ENCODE measurements around the gene MECR.
A peak's percentile ranks its signal among the peaks of the same experiment; 100 is the strongest.

The MECR gene

DNA sequence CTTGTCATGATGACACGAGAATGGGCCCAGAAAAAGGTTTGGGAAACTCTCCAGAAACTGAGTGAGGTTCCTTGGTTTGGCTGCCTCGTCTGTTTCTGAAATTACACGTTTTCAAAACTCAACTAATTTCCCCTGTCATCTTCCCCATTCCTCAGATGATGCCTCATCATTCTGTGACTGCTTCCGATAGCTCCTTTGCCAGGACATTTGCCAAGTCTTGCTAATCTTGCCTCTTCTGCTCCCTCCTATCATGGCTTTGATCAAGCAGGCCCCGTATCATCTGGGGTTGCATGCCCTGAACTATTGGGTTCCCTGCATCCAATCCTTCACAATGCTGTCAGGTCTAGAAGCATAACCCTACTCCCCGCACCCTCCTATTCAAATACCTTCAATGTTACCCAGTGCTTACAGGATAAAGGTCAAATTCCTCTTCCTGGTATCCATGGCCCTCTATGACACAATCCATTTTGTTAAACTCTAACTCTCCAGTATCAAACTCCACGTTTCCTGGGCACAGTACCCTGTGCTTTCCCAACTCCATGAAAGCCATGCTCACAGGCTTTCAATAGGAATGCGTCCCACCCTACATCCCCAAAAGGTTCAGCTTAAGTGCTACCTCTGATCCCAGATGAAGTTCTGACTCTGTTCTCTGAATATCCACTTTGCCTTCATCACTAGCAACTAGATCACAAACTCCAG lies 84.8 kb downstream of the MECR start:
- H3K9ac ChIP-seq, result no peak overlapping the region
- peaks cover 2% of the 10 kb centered on the region for H3K79me2 ChIP-seq
- H2AFZ ChIP-seq, result no peak overlapping the region
- H3K4me1 ChIP-seq, result peaks cover 13% of the 10 kb centered on the region
- H3K27ac ChIP-seq, result peak overlapping the region; percentile 94
- no peaks in the 10 kb centered on the region for H3K9me3 ChIP-seq (ENCODE audit: control insufficient read depth, low read length)
- no peaks in the 10 kb centered on the region for H3K27me3 ChIP-seq (ENCODE audit: control insufficient read depth, insufficient read depth, low read length)
- TF ChIP-seq, protein P1, sequence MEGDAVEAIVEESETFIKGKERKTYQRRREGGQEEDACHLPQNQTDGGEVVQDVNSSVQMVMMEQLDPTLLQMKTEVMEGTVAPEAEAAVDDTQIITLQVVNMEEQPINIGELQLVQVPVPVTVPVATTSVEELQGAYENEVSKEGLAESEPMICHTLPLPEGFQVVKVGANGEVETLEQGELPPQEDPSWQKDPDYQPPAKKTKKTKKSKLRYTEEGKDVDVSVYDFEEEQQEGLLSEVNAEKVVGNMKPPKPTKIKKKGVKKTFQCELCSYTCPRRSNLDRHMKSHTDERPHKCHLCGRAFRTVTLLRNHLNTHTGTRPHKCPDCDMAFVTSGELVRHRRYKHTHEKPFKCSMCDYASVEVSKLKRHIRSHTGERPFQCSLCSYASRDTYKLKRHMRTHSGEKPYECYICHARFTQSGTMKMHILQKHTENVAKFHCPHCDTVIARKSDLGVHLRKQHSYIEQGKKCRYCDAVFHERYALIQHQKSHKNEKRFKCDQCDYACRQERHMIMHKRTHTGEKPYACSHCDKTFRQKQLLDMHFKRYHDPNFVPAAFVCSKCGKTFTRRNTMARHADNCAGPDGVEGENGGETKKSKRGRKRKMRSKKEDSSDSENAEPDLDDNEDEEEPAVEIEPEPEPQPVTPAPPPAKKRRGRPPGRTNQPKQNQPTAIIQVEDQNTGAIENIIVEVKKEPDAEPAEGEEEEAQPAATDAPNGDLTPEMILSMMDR (IDR thresholded peaks at IDR 0.05), result no peak
- H3K4me2 ChIP-seq (ENCODE audit: low read length), result peak overlapping the region; percentile 48
- no peak overlapping the region for H3K4me3 ChIP-seq (ENCODE audit: low read depth, low read length)
- no peaks in the 10 kb centered on the region for H3K36me3 ChIP-seq (ENCODE audit: control insufficient read depth, insufficient read depth, low read length)

DNA sequence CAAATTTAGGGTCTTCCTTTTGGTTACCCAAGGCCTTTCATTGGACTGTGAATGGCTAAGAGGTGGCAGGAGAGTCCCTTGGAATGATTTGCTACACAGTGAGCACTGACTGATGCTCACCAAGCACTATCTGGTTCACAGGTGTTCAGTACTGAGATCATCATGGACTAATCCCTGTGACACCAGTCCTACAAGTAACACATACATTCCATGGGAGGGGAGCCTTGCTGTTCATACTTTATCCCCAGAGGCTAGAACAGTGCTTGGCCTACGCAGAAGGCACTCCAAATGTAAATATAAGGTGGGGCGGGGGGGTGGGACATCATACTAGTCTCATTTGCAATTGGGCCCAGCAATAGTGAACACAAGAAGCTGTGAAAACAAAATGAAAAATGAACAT lies 86.6 kb downstream of the MECR start:
- no peaks in the 10 kb centered on the region for H3K9me3 ChIP-seq (ENCODE audit: control insufficient read depth, low read length)
- H3K27ac ChIP-seq, result no peak overlapping the region
- H3K36me3 ChIP-seq (ENCODE audit: control insufficient read depth, insufficient read depth, low read length), result no peaks in the 10 kb centered on the region
- no peak overlapping the region for H3K4me2 ChIP-seq (ENCODE audit: low read length)
- peaks cover 13% of the 10 kb centered on the region for H3K4me1 ChIP-seq
- no peak overlapping the region for H3K4me3 ChIP-seq (ENCODE audit: low read depth, low read length)
- H3K79me2 ChIP-seq, result no peaks in the 10 kb centered on the region
- TF ChIP-seq, protein P1 (IDR thresholded peaks at IDR 0.05), result no peak
- H3K9ac ChIP-seq, result no peak overlapping the region
- H3K27me3 ChIP-seq (ENCODE audit: control insufficient read depth, insufficient read depth, low read length), result no peaks in the 10 kb centered on the region
- H2AFZ ChIP-seq, result no peak overlapping the region

DNA sequence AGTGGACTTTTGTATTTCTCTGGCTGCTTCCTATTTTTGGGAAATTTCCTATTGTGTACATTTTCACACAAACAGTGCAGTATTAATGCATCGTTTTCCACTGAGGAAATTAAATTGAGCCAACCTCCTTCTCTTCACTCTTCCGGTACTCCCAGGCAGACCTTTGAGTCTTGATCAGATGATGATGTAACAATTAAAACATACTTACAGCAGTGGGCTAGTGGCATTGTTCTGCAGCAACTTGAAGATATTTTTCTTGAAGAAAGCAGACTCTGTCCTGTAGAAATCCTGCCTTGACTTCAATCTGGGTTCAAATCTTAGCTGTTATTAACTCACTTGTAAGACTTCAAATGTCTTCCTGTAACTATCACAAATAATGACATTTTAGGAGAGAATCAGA lies 88.0 kb downstream of the MECR start:
- H3K36me3 ChIP-seq (ENCODE audit: control insufficient read depth, insufficient read depth, low read length), result no peaks in the 10 kb centered on the region
- no peaks in the 10 kb centered on the region for H3K79me2 ChIP-seq
- no peak overlapping the region for H3K4me2 ChIP-seq (ENCODE audit: low read length)
- H3K9ac ChIP-seq, result no peak overlapping the region
- H3K27me3 ChIP-seq (ENCODE audit: control insufficient read depth, insufficient read depth, low read length), result no peaks in the 10 kb centered on the region
- no peaks in the 10 kb centered on the region for H3K9me3 ChIP-seq (ENCODE audit: control insufficient read depth, low read length)
- TF ChIP-seq, protein P1 (IDR thresholded peaks at IDR 0.05), result no peak
- H2AFZ ChIP-seq, result no peak overlapping the region
- H3K4me3 ChIP-seq (ENCODE audit: low read depth, low read length), result no peak overlapping the region
- H3K4me1 ChIP-seq, result peaks cover 13% of the 10 kb centered on the region
- H3K27ac ChIP-seq, result no peak overlapping the region

All from parathyroid adenoma (tissue), 2 donors.